CD4-positive, alpha-beta T cell treated with Interleukin-4 for 1 hour (primary cell): Measurements from ENCODE around the gene GSE1.

ENCODE experiments used
- DNase-seq, 2 donors: peaks; one replicate each; pipeline ENCODE4 v3.0.0-alpha.2; 2020 to 2022

GSE1 gene

GRCh38 chr16:85574672-85575475 is 38.2 kb upstream of the GSE1 start:
- no peak for DNase-seq

GRCh38 chr16:85575920-85576319 is 37.2 kb upstream of the GSE1 start:
- no peak for DNase-seq

- no peak for DNase-seq
These were observed 36.2 kb upstream of the GSE1 start for GRCh38 chr16:85576944-85577343.

GRCh38 chr16:85577899-85578598 is 35.1 kb upstream of the GSE1 start:
- DNase-seq, result no peak

- DNase-seq, result no peak
These were observed 34.5 kb upstream of the GSE1 start for GRCh38 chr16:85578599-85578948.

- no peak for DNase-seq
These were observed 33.9 kb upstream of the GSE1 start for GRCh38 chr16:85579191-85579590.

- no peak for DNase-seq
These were observed 33.1 kb upstream of the GSE1 start for GRCh38 chr16:85579923-85580580.

GRCh38 chr16:85580684-85581083 is 32.4 kb upstream of the GSE1 start:
- no peak for DNase-seq

GRCh38 chr16:85582229-85582991 is 30.7 kb upstream of the GSE1 start:
- no peak for DNase-seq

GRCh38 chr16:85583491-85584181 is 29.5 kb upstream of the GSE1 start:
- no peak for DNase-seq

GRCh38 chr16:85584267-85584666 is 28.9 kb upstream of the GSE1 start:
- no peak for DNase-seq

GRCh38 chr16:85584819-85585282 is 28.3 kb upstream of the GSE1 start:
- DNase-seq, result no peak

- DNase-seq, result no peak
These were observed 27.4 kb upstream of the GSE1 start for GRCh38 chr16:85585711-85586110.

GRCh38 chr16:85586380-85587104 is 26.6 kb upstream of the GSE1 start:
- no peak for DNase-seq

GRCh38 chr16:85587762-85588556 is 25.2 kb upstream of the GSE1 start:
- no peak for DNase-seq

GRCh38 chr16:85588562-85589503 is 24.3 kb upstream of the GSE1 start:
- no peak for DNase-seq

- DNase-seq, result no peak
These were observed 23.2 kb upstream of the GSE1 start for GRCh38 chr16:85589688-85590505.

- DNase-seq, result no peak
These were observed 22.7 kb upstream of the GSE1 start for GRCh38 chr16:85590506-85590832.

- DNase-seq, result no peak
These were observed 21.7 kb upstream of the GSE1 start for GRCh38 chr16:85591381-85591780.
